ENCODE results near the gene SH3BGRL2. TPM values are rescaled to one million over a fixed set of nuclear protein-coding genes. Genes with fewer than 3 reads are reported as not detected.

Gene SH3BGRL2
- total and polyA plus RNA-seq, 2 of the 8 experiments (the other 6 are each of a cell fraction or from before 2014, with no cell fraction given): 6.0 to 20.3 TPM

DNA sequence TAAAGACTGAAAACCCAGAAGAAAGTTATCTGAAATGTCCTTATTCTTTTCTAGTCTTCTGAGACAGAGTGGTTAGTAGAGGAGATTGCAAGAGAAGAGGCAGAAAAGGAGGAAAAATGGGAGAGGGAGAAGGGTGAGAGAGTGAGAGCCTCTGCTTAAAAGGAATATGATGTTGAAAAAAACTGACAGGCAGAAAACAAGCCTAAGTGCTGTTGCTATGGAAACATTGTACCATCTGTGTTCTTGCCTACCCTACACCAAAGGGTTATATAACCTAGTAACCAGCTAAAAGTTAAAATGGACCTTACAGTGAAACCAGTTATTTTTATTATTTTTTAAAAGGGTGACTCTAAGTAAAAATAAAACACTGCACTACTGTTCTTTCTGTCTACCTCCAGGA is 28.3 kb upstream of the SH3BGRL2 start:
- no peak overlapping the region for H2BK5ac ChIP-seq (ENCODE audit: low read depth, low read length)
- no peaks in the 10 kb centered on the region for H4K20me1 ChIP-seq (replicated peaks in 1 of 2; ENCODE audit: control insufficient read depth in 1 of 2, insufficient read depth in 2 of 2, low read length in 2 of 2)
- H3K4me1 ChIP-seq (replicated peaks in 1 of 4; ENCODE audit: control insufficient read depth in 3 of 4, insufficient read depth in 4 of 4, low read length in 3 of 4): no peaks in the 10 kb centered on the region
- no peak overlapping the region for H2BK15ac ChIP-seq (ENCODE audit: low read length)
- no peak overlapping the region for H3K4me2 ChIP-seq (ENCODE audit: insufficient read depth in 1 of 2, low read depth in 2 of 2, low read length in 2 of 2)
- no peak overlapping the region for H3K27ac ChIP-seq (ENCODE audit: low read depth, low read length)
- no peaks in the 10 kb centered on the region for H3K36me3 ChIP-seq (ENCODE audit: control insufficient read depth in 2 of 4, insufficient read depth in 4 of 4, low read length in 3 of 4)
- no peaks in the 10 kb centered on the region for H3K27me3 ChIP-seq (replicated peaks in 1 of 4; ENCODE audit: control insufficient read depth in 3 of 4, extremely low read depth in 1 of 4, insufficient read depth in 3 of 4, low read length in 3 of 4)
- H4K8ac ChIP-seq (ENCODE audit: extremely low read depth, insufficient read depth, low read length): no peak overlapping the region
- no peak for FAIRE-seq
- H3K4ac ChIP-seq (replicated peaks; ENCODE audit: insufficient read length, low read depth, low read length): no peak overlapping the region
- H2BK20ac ChIP-seq (ENCODE audit: low read length): no peak overlapping the region
- H3K14ac ChIP-seq (ENCODE audit: insufficient read length): no peak overlapping the region
- ChIA-PET POLR2A (ENCODE audit: partially characterized antibody) (no interaction called here), CTCF (ENCODE audit: partially characterized antibody) (interaction anchor here (1.7 kb wide), 1 partner anchor 10 kb away, joined by 5 read pairs; no protein-coding TSS in a partner anchor)
- H2BK12ac ChIP-seq (ENCODE audit: low read depth, low read length): no peak overlapping the region
- H3K56ac ChIP-seq (replicated peaks; ENCODE audit: insufficient read length, low read depth, low read length): no peak overlapping the region
- no peak for DNase-seq (ENCODE audit: low read depth in 1 of 2, low spot score in 2 of 2)
- TF ChIP-seq KDM5A (IDR thresholded peaks at IDR 0.05; ENCODE audit: low read length): no peak
- no peak for TF ChIP-seq EP300 (IDR thresholded peaks at IDR 0.05; ENCODE audit: borderline replicate concordance in 1 of 2, low read depth in 2 of 2, low read length in 2 of 2)
- H3K23ac ChIP-seq (ENCODE audit: insufficient read length): no peak overlapping the region
- H4K91ac ChIP-seq (replicated peaks; ENCODE audit: insufficient read length, low read length): no peak overlapping the region
- H3K23me2 ChIP-seq (ENCODE audit: low read depth, low read length): no peaks in the 10 kb centered on the region
- H4K5ac ChIP-seq (ENCODE audit: insufficient read length, low read depth, low read length): no peak overlapping the region
- H2AFZ ChIP-seq (ENCODE audit: low read length): no peak overlapping the region
- H3K9me3 ChIP-seq (ENCODE audit: insufficient read depth in 2 of 2, low read depth in 1 of 2, low read length in 1 of 2): no peaks in the 10 kb centered on the region
- no peak overlapping the region for H3K9ac ChIP-seq (replicated peaks in 1 of 4; ENCODE audit: extremely low read depth in 1 of 4, low read depth in 3 of 4, low read length in 3 of 4)
- H3K4me3 ChIP-seq (ENCODE audit: extremely low read depth in 1 of 4, insufficient read depth in 2 of 4, low read depth in 3 of 4, low read length in 4 of 4): no peak overlapping the region
- H2AK5ac ChIP-seq (ENCODE audit: low read depth, low read length): no peak overlapping the region
- H3K79me1 ChIP-seq (ENCODE audit: low read depth, low read length): no peaks in the 10 kb centered on the region
- no peak overlapping the region for H2BK120ac ChIP-seq (replicated peaks; ENCODE audit: low read depth, low read length)
- H3K18ac ChIP-seq (ENCODE audit: extremely low read depth, low read length): no peak overlapping the region
- no peaks in the 10 kb centered on the region for H3K79me2 ChIP-seq (ENCODE audit: control insufficient read depth in 1 of 2, insufficient read depth in 2 of 2, low read length in 2 of 2)

Data from H1 (cell line).